ENCODE data around the gene SPEN. TPM values are rescaled to one million over a fixed set of nuclear protein-coding genes. Genes with fewer than 3 reads are reported as not detected.

The SPEN gene
- total RNA-seq, 6 experiments from 2014 or later, result 13.5 to 33.7 (median 23.2) TPM

- no peaks in the 10 kb centered on the region for H3K27me3 ChIP-seq
- no peaks in the 10 kb centered on the region for H3K36me3 ChIP-seq
- no peak overlapping the region for H3K27ac ChIP-seq
- DNase-seq (no peak), ATAC-seq (no peak)
- intact Hi-C loops (cut with DNase I), result no loop called here
- peaks cover 0 to 6% (median 3%) of the 10 kb centered on the region in 4 donors for H3K4me1 ChIP-seq
- H3K9me3 ChIP-seq, result no peaks in the 10 kb centered on the region
- WGBS (ENCODE audit: insufficient coverage, low coverage, low lambda C conversion rate, missing lambda C conversion rate), result 29% methylated on average over 1 of the region's 1 CpG
- no peak for TF ChIP-seq CTCF (IDR thresholded peaks at IDR 0.05)
- no peak for TF ChIP-seq POLR2A (IDR thresholded peaks at IDR 0.05)
- no peak overlapping the region for H3K4me3 ChIP-seq
These were observed 106.3 kb downstream of the SPEN start for GRCh38 chr1:15953791-15954241.

GRCh38 chr1:15954316-15954715 lies 106.8 kb downstream of the SPEN start:
- Histone ChIP-seq H3K4me1 (peaks cover 0 to 6% (median 3%) of the 10 kb centered on the region in 4 donors), H3K9me3 (no peaks in the 10 kb centered on the region), H3K27ac (no peak overlapping the region), H3K36me3 (no peaks in the 10 kb centered on the region), H3K4me3 (no peak overlapping the region), H3K27me3 (no peaks in the 10 kb centered on the region)
- 83% methylated on average over 1 of the region's 3 CpGs for WGBS (ENCODE audit: insufficient coverage, low coverage, low lambda C conversion rate, missing lambda C conversion rate)
- intact Hi-C loops (cut with DNase I), result no loop called here
- DNase-seq (no peak), ATAC-seq (no peak)
- TF ChIP-seq CTCF (IDR thresholded peaks at IDR 0.05) (no peak), POLR2A (IDR thresholded peaks at IDR 0.05) (no peak)

GRCh38 chr1:15955552-15955951 lies 108.0 kb downstream of the SPEN start:
- H3K27ac ChIP-seq, result no peak overlapping the region

GRCh38 chr1:15956150-15956549 lies 108.6 kb downstream of the SPEN start:
- ATAC-seq, result no peak
- DNase-seq, result no peak
- no peaks in the 10 kb centered on the region for H3K9me3 ChIP-seq
- no peaks in the 10 kb centered on the region for H3K27me3 ChIP-seq
- H3K36me3 ChIP-seq, result no peaks in the 10 kb centered on the region
- no peak overlapping the region for H3K4me3 ChIP-seq
- TF ChIP-seq CTCF (IDR thresholded peaks at IDR 0.05) (no peak), POLR2A (IDR thresholded peaks at IDR 0.05) (no peak)
- no peaks in the 10 kb centered on the region for H3K4me1 ChIP-seq
- no peak overlapping the region for H3K27ac ChIP-seq
- intact Hi-C loops (cut with DNase I), result no loop called here

More at GRCh38 chr1:15955552-15955951, 108.0 kb downstream of the SPEN start:
- TF ChIP-seq POLR2A (IDR thresholded peaks at IDR 0.05) (no peak), CTCF (IDR thresholded peaks at IDR 0.05) (no peak)
- H3K4me3 ChIP-seq, result no peak overlapping the region
- no peak for ATAC-seq
- no peaks in the 10 kb centered on the region for H3K36me3 ChIP-seq
- H3K27me3 ChIP-seq, result no peaks in the 10 kb centered on the region
- no peaks in the 10 kb centered on the region for H3K9me3 ChIP-seq
- intact Hi-C loops (cut with DNase I), result no loop called here
- 94% methylated on average over 1 of the region's 2 CpGs for WGBS (ENCODE audit: insufficient coverage, low coverage, low lambda C conversion rate, missing lambda C conversion rate)
- H3K4me1 ChIP-seq, result peaks cover 0 to 3% (median 0%) of the 10 kb centered on the region in 4 donors
- DNase-seq, result no peak
